Tibial nerve (tissue), 4 donors: ENCODE measurements around the gene KIF18A. TPM values are rescaled to one million over a fixed set of nuclear protein-coding genes. Genes with fewer than 3 reads are reported as not detected.

Experiments used
- DNase-seq, 2 donors: peaks; one replicate each; pipeline ENCODE4 v3.0.0-alpha.2; 2019; ENCODE audit warnings: low spot score in 2 of 2
- H3K27ac ChIP-seq, 4 donors: fragments of 200-600 bp; sonication (generic) in 3 of 4; one replicate each; pipeline ENCODE4 v1.5.1; 2017 to 2019; ENCODE audit warnings: mild to moderate bottlenecking in 1 of 4
- H3K27me3 ChIP-seq, 2 donors: fragments of 200-600 bp; sonication (generic) in 1 of 2; one replicate each; pipeline versions ENCODE4 v1.5.1 to v1.6.0; 2017 to 2019
- H3K36me3 ChIP-seq, 3 donors: fragments of 200-600 bp; sonication (generic); one replicate each; pipeline ENCODE4 v1.5.1; 2018 to 2019
- H3K4me1 ChIP-seq, 4 donors: fragments of 200-600 bp; sonication (generic) in 3 of 4; one replicate each; pipeline ENCODE4 v1.5.1; 2017 to 2019
- H3K4me3 ChIP-seq, 4 donors: fragments of 200-600 bp; sonication (generic) in 3 of 4; one replicate each; pipeline ENCODE4 v1.5.1; 2017 to 2019; ENCODE audit warnings: mild to moderate bottlenecking in 1 of 4, moderate library complexity in 1 of 4
- H3K9me3 ChIP-seq, 4 donors: fragments of 200-600 bp; sonication (generic) in 3 of 4; one replicate each; pipeline ENCODE4 v1.5.1; 2017 to 2019
- EP300 ChIP-seq, 2 donors: sonication (generic); formaldehyde crosslinking; IDR thresholded peaks; one replicate each; pipeline ENCODE4 v1.6.1; 2017; ENCODE audit warnings: antibody characterized with exemption in 2 of 2, mild to moderate bottlenecking in 1 of 2
- POLR2A ChIP-seq, 2 donors: fragments of 450-650 bp; IDR thresholded peaks; one replicate each; pipeline ENCODE4 v1.6.1; 2017; ENCODE audit warnings: antibody characterized with exemption in 2 of 2, mild to moderate bottlenecking in 2 of 2, moderate library complexity in 2 of 2
- whole genome bisulfite sequencing, 2 donors: methylation state at CpG; one replicate each; pipeline ENCODE4 v1.1.5; 2018; 5-methylcytosine and 5-hydroxymethylcytosine counted together
- total RNA-seq, 4 donors: library from RNA; depleted of rRNA; stranded (reverse); fragments of >200 nt; gene quantifications; one replicate each; pipeline ENCODE4 v1.1.0, GENCODE V29; 2016
- TF ChIP-seq, protein P1 (sequence below), 5 experiments: fragments of 200-600 bp in 3 of 5; fragments of 450-650 bp in 2 of 5; sonication (generic) in 3 of 5; IDR thresholded peaks; one replicate each; pipeline ENCODE4 v1.5.1; 2016 to 2019; ENCODE audit warnings: antibody characterized with exemption in 5 of 5, mild to moderate bottlenecking in 3 of 5, moderate library complexity in 2 of 5

The KIF18A gene
- total RNA-seq, 4 donors from 2014 or later = 0.22 to 0.63 (median 0.60) TPM; not detected in 1

DNA sequence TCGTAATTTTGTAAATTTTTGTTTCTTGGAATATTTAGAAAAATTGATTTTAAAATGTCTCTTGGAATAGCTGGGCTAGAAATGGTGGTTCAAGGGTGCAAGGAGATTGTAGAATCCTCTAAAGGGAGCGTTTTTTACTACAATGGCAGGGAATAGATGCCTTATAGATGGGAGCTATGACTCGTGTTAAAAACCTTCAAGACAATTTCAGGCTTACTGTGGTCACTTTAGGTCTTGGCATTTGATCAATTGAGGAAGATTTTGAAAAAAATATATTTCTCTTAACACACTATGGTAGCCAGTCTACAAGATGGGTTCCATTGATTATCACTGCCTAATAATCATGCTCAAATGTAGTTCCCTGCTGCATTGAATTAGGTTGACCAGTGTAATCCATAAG is 25.2 kb upstream of the KIF18A start:
- Histone ChIP-seq H3K36me3 (peaks cover 0 to 50% (median 0%) of the 10 kb centered on the region in 3 donors), H3K9me3 (no peaks in the 10 kb centered on the region), H3K4me1 (no peaks in the 10 kb centered on the region), H3K27ac (no peak overlapping the region), H3K4me3 (no peak overlapping the region), H3K27me3 (no peaks in the 10 kb centered on the region)
- TF ChIP-seq POLR2A (IDR thresholded peaks at IDR 0.05) = no peak
- no peak for TF ChIP-seq EP300 (IDR thresholded peaks at IDR 0.05)
- TF ChIP-seq, protein P1, sequence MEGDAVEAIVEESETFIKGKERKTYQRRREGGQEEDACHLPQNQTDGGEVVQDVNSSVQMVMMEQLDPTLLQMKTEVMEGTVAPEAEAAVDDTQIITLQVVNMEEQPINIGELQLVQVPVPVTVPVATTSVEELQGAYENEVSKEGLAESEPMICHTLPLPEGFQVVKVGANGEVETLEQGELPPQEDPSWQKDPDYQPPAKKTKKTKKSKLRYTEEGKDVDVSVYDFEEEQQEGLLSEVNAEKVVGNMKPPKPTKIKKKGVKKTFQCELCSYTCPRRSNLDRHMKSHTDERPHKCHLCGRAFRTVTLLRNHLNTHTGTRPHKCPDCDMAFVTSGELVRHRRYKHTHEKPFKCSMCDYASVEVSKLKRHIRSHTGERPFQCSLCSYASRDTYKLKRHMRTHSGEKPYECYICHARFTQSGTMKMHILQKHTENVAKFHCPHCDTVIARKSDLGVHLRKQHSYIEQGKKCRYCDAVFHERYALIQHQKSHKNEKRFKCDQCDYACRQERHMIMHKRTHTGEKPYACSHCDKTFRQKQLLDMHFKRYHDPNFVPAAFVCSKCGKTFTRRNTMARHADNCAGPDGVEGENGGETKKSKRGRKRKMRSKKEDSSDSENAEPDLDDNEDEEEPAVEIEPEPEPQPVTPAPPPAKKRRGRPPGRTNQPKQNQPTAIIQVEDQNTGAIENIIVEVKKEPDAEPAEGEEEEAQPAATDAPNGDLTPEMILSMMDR (IDR thresholded peaks at IDR 0.05) = no peak
- WGBS, 2 donors = 89 to 92% methylated on average over 3 of the region's 3 CpGs
- DNase-seq = no peak

DNA sequence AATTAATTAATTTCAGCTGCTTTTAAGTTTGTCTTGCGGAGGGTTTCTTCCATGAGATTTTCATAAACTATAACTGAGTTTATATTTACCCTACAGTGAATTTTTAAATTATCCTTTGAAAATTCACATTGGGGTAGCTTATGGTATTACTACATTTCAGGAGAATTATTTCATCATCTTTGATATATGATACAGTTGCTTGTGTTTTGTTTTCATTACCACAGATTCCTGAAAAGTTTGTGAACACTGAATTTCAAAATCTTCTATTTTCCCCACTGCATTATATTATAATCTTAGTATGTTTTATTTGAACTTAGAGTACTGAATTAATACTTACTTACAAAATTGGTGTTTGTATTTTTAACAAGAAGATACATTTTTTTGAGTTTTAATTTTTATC is 24.6 kb upstream of the KIF18A start:
- H3K36me3 ChIP-seq = peaks cover 0 to 44% (median 0%) of the 10 kb centered on the region in 3 donors
- DNase-seq = no peak
- H3K9me3 ChIP-seq = no peaks in the 10 kb centered on the region
- WGBS, 2 donors = 96% methylated on average over 1 of the region's 1 CpG
- H3K27ac ChIP-seq = no peak overlapping the region
- no peaks in the 10 kb centered on the region for H3K27me3 ChIP-seq
- TF ChIP-seq, protein P1 (IDR thresholded peaks at IDR 0.05) = no peak
- no peak for TF ChIP-seq EP300 (IDR thresholded peaks at IDR 0.05)
- no peak for TF ChIP-seq POLR2A (IDR thresholded peaks at IDR 0.05)
- H3K4me1 ChIP-seq = no peaks in the 10 kb centered on the region
- H3K4me3 ChIP-seq = no peak overlapping the region

DNA sequence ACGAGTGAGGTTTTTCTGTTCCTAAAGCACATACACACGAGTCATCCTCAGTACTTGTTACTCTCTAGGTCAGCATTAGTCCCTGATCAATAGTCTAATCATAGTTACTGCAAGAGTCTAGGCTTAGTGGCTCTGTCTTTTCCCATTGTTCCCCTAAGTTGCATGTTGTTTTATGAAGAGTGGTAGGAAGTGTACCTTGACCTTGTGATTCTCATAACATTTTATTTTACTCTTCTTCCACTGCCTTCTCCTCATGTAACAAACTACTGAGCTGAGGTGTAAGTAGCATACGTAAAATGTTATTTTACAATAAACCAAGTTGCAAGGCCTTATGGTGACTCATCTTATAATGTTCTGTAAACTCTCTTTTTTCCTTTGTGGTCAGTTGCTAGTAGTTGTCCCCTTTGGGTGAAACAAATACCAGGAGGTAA is 15.2 kb upstream of the KIF18A start:
- H3K9me3 ChIP-seq = no peaks in the 10 kb centered on the region
- no peak for TF ChIP-seq EP300 (IDR thresholded peaks at IDR 0.05)
- TF ChIP-seq POLR2A (IDR thresholded peaks at IDR 0.05) = no peak
- TF ChIP-seq, protein P1 (IDR thresholded peaks at IDR 0.05) = no peak
- peaks cover 0 to 6% (median 0%) of the 10 kb centered on the region in 3 donors for H3K36me3 ChIP-seq
- no peak overlapping the region for H3K4me3 ChIP-seq
- no peaks in the 10 kb centered on the region for H3K4me1 ChIP-seq
- H3K27ac ChIP-seq = no peak overlapping the region
- no peak for DNase-seq
- H3K27me3 ChIP-seq = no peaks in the 10 kb centered on the region
- 74 to 84% methylated on average over 3 of the region's 3 CpGs for WGBS, 2 donors

DNA sequence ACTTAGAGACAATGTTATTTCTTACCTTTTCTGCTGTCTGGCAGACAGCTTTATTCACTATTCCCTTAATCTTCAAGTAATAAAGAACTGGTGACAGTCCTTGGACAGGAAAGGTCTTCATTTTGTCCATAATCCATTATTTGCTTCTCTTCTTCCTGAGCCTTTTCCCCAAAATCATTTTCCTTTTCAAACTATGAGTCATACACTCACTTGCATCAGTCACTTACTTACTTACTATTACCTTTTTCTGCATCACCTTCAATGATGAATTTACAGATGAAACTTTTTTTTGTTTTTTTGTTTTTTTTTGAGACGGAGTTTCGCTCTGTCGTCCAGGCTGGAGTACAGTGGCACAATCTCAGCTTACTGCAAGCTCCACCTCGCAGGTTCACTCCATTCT is 9.8 kb upstream of the KIF18A start:
- no peak overlapping the region for H3K4me3 ChIP-seq
- H3K36me3 ChIP-seq = peaks cover 0 to 27% (median 11%) of the 10 kb centered on the region in 3 donors
- DNase-seq = no peak
- H3K27ac ChIP-seq = no peak overlapping the region
- H3K9me3 ChIP-seq = no peaks in the 10 kb centered on the region
- H3K4me1 ChIP-seq = peaks cover 0 to 1% (median 0%) of the 10 kb centered on the region in 4 donors
- H3K27me3 ChIP-seq = no peaks in the 10 kb centered on the region
- TF ChIP-seq, protein P1 (IDR thresholded peaks at IDR 0.05) = no peak
- TF ChIP-seq POLR2A (IDR thresholded peaks at IDR 0.05) (no peak), EP300 (IDR thresholded peaks at IDR 0.05) (no peak)
- 91 to 95% methylated on average over 4 of the region's 4 CpGs for WGBS, 2 donors

DNA sequence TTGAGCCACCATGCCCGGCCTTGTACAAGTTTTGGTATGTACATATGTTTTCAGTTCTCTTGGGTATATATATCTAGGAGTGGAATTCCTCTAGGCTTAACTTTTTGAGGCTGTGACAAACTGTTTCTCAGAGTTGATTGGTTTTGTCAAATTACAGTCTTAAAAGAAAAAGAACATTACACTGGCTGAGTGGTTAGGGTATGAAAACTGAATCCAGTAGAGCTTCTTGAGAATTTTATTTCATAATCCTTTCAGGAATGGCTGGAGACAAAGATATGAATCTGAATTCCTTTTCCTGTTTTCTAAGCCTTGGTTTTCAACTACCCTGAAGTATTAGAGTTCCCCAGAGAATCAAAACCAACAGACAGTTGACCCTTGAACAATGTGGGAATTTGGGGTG is 6.8 kb upstream of the KIF18A start:
- H3K9me3 ChIP-seq = no peaks in the 10 kb centered on the region
- H3K36me3 ChIP-seq = peaks cover 0 to 27% (median 11%) of the 10 kb centered on the region in 3 donors
- TF ChIP-seq EP300 (IDR thresholded peaks at IDR 0.05) (no peak), POLR2A (IDR thresholded peaks at IDR 0.05) (no peak)
- TF ChIP-seq, protein P1 (IDR thresholded peaks at IDR 0.05) = no peak
- no peak overlapping the region for H3K27ac ChIP-seq
- no peak overlapping the region for H3K4me3 ChIP-seq
- no peaks in the 10 kb centered on the region for H3K27me3 ChIP-seq
- H3K4me1 ChIP-seq = peaks cover 0 to 23% (median 6%) of the 10 kb centered on the region in 4 donors
- DNase-seq = no peak
- whole genome bisulfite sequencing, 2 donors = 94 to 96% methylated on average over 1 of the region's 1 CpG
